HG03378 (cell line): ENCODE measurements around the gene NUP62.

ENCODE experiments used
- ATAC-seq: cut with Tn5 transposase; IDR thresholded peaks from one replicate; pipeline ENCODE4 v1.9.1; 2021; ENCODE audit warnings: mild to moderate bottlenecking, moderate library complexity; ENCODE audit not compliant: unreplicated experiment

The NUP62 gene

DNA sequence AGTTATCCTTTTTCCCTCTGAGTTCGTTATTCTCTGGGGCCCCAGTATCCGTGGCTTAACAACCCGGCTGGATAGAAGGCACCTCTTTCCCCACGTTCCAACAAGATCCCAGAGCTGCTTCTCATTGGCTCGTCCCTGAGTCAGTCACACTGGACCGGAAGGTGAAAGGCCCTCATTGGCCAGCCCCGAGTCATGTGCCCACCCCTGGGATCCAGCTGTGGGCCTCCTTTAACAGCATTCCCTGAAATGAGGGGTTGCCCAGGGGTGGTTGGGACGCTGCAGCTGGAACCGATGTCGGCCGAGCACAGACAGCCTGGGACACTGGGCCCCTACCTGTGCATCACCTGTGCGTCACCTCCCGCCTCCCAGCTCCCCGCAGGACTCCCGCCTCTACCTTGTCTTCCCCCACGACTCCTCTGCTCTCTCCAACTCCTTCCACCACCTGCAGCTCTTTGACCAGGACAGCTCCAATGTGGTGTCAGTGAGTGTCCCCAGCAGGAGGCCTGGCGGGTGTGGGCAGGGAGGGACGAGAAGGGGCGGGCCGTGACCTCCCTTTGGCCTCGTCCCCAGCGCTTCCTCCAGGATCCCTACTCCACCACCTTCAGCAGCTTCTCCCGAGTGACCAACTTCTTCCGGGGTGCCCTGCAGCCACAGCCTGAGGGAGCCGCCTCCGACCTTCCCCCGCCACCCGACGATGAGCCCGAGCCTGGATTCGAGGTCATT, 47.5 kb downstream of the NUP62 start:
- no peak for ATAC-seq

DNA sequence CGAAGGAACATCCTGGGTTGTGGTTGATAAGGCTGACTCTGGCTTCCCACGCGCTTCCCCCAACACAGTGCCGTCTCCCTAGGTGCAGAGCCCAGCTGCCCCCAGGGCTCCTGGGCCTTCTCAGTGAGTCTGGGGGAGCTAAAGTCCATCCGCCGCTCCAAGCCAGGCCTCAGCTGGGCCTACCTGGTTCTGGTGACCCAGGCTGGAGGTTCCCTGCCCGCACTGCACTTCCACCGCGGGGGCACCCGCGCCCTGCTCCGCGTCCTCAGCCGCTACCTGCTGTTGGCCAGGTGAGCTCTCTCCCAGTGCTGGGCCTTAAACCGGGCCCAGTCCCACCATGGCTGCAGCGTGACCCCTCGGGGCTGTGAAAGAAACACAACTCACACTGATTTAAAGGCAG, 48.1 kb downstream of the NUP62 start:
- ATAC-seq, result no peak

DNA sequence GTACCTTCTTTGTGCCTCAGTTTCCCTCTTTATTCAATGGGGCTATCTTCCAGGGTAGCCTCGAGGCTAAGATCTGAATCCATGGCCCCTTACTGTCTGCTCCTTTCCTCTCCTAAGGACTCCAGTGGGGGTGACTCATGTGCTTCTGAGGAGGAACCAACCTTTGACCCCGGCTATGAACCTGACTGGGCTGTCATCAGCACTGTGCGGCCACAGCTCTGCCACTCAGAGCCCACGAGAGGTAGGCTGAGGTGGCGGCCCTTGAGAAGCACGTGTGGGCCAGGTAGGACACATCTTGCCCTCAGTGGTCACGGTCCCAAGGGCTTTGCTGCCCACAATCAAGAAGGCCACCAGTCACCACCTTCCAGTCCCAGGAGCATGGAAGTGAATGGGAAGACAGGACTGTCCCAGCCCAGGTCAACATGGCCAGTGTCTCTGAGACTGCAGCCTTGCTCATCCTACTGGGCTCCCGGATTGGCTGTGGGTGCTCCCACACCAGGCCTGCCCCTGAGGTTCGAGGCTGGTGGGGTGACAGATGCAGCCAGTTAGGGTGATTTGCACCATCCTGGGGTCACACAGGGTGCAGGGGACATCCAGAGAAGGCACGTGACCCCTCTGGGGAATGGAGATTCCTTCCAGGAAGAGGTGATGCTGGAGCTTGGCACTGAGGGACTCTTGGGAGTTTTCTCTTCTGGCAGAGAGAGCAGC, 49.0 kb downstream of the NUP62 start:
- no peak for ATAC-seq

DNA sequence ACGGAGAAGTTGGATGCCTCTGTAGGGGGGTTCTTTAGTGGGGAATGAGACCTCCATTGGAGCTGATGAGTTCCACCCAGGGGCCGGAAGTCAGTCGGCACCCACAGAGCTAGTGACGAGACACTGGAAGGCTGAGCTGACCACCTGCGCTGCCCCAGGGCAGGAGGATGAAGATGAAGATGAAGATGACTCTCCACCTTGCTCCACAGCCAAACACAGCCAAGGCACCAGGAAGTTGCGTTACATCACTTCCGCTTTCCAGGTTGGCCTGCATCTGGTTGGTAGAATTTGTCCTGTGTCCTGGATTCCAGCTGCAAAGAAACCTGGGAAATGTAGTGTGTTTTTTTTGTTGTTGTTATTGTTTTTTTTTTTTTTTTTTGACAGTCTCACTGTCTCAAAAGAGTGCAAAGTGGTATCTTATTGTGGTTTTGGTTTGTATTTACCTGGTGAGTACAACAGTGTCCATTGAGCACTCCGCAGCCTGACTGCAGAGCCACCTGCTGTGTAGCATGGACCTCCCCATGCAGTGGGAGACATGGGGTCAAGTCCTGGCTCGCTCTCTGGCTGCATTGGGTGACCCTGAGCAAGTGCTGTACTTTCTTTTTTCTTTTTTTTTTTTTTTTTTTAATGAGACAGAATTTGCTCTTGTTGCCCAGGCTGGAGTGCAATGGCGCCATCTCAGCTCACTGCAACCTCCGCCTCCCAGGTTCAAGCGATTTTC, 49.9 kb downstream of the NUP62 start:
- ATAC-seq, result no peak

- no peak for ATAC-seq
These were observed 50.6 kb downstream of the NUP62 start for GRCh38 chr19:49878744-49879070.

GRCh38 chr19:49877879-49878743, 51.2 kb downstream of the NUP62 start:
- ATAC-seq, result peak; percentile 28

GRCh38 chr19:49877020-49877878, 52.1 kb downstream of the NUP62 start, which contains the start of the genes AKT1S1 and TBC1D17:
Gene AKT1S1 (minus strand): TSS chr19:49877355. CDS start chr19:49873295, 4,060 bp downstream.
Gene TBC1D17 (plus strand): TSS chr19:49877702. CDS start chr19:49877724, 22 bp downstream.
- peak; percentile 68 for ATAC-seq

- peak; percentile 41 for ATAC-seq
These were observed 52.8 kb downstream of the NUP62 start for GRCh38 chr19:49876422-49877019.

DNA sequence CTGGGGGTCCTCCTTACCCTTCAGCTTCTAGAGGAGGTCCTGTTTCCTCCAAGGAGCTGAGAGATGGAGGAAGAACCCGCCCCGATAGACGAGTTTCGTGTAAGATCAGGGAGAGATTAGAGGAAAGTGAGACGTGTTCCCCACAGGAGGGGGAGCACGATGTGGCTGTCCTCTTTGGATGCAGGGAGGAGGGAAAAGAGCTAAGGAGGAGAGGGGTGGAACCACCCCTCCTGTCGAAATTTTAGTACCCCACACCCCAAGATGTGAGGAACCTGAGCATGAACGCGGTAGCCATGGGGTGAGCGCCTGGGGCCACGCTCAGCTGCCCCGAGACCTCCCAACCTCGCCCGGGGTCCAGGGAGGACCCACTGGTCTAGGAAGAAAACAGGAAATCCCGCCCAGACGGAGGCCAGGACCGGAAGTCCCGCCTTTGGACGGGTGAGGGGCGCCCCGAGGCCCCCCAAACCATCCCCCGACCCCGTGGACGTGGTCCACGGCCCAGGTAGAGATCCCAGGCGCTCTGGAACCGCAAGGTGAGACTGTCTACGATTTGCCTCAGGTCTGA, 53.4 kb downstream of the NUP62 start:
- ATAC-seq, result no peak

DNA sequence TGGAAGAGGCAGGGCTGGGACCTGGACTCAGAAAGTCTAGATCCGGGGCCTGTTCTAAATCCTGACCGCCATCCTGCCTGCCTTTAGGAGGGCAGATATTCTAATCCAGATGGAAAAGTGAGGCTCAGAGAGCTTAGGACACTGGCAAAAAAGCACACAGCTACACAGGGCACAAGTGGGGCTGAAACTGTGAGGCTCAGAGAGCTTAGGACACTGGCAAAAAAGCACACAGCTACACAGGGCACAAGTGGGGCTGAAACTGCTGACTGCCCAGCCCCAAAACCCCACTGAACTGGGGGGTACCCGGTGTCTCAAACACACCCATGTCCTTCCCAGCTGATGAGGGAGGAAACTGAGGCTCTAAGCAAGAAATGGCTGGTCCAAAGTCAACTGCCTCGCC, 54.1 kb downstream of the NUP62 start:
- no peak for ATAC-seq

GRCh38 chr19:49874503-49875157, 54.7 kb downstream of the NUP62 start:
- ATAC-seq, result no peak

GRCh38 chr19:49873834-49874233, 55.5 kb downstream of the NUP62 start:
- no peak for ATAC-seq

GRCh38 chr19:49873129-49873521, 56.2 kb downstream of the NUP62 start:
- ATAC-seq, result no peak

DNA sequence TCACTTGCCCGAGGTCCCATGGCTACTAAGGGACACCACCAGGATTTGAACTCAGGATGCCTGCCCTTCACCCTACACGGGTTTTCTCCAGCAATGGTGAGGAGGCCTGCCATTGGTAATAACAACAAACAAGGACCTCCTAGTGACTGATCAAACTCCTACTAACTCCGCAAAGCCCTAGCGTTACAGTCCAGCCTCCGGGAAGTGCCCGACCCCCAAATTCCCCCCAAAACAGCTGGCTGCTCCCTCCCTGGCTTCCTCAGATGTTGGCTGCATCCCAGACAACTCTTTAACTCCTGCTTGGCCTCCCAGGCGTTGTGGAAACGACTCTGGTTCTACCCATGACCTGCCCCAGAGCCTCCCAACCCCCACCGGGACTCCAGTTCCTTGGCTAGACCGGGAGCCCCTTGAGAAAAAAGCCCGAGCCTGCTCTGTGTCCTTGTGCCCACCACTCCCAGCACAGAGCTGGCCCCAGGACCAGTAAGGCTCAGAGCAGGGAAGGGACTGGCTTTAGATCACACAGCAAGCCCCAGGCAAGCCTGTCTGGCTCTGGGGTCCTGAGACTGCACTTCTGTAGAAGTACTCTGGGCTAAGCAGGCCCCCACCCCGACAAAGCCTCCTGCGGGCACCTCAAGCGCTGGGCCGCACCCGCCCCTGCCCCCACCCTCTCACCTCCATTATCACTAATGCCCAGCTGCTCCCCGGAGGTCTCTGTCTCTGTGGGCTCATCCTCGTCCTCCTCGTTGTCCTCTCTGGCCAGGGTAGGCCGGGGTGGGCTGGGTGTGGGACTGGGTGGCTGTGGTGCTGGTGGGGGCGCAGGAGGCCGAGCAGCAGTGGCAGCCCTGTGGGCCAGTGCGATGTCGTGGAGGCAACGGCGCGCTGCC, 56.8 kb downstream of the NUP62 start:
- no peak for ATAC-seq

GRCh38 chr19:49871349-49871985, 57.8 kb downstream of the NUP62 start:
- no peak for ATAC-seq

DNA sequence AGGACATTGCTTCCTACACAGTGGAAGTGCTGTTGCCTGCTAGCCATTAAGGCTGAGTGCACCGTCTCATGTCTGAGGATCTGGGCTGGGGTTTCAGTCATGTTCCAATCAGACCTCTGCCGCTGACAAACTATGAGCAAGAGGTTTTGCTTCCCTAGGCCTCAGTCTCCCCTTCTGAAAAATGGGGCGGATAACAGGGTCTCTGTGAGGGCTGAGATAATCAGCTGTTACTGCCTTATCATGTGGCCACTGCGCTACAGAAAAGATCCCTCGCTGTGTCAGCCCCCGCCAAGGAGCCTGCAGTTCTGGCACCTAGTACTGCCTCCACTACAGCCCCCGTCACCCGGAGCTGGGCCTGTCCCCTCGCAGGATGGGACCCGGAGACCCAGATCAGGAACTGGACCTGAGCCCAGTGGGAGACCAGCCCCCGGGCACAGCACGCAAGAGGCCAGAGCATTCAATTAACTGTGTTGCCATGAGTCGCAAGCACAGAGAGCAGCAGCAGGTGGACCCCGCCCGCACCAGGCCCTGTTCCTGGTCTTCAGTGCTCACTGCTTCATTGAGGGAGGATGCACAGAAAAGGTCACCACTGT, 58.9 kb downstream of the NUP62 start:
- no peak for ATAC-seq
